Activated gamma-delta T cell treated with anti-CD3 and anti-CD28 coated beads, Interleukin-2, amount 50 U/mL, for 16 hours (primary cell): Measurements from ENCODE around the gene RDM1.

Experiments used
- DNase-seq: peaks from one replicate; pipeline ENCODE4 v3.0.0-alpha.2; 2020; ENCODE audit warnings: low read depth

RDM1 gene

DNA sequence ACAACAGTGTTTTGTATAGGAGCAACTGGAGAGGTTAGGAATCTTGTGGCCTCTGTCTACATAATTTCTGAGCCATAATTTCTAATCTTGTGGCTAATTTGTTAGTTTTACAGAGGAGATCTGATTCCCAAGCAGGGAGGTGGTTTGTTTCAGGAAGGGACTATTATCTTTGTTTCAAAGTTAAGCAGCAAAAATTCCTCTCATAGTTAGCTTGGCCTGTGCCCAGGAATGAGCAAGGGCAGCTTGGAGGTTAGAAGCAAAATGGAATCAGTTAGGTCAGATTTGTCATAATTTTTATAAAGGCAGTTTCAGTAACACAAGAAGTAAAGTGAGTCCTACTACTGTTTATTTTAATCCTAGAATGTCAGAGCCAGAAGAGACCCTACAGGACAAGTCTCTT lies 2.0 kb upstream of the RDM1 start:
- DNase-seq, result no peak

DNA sequence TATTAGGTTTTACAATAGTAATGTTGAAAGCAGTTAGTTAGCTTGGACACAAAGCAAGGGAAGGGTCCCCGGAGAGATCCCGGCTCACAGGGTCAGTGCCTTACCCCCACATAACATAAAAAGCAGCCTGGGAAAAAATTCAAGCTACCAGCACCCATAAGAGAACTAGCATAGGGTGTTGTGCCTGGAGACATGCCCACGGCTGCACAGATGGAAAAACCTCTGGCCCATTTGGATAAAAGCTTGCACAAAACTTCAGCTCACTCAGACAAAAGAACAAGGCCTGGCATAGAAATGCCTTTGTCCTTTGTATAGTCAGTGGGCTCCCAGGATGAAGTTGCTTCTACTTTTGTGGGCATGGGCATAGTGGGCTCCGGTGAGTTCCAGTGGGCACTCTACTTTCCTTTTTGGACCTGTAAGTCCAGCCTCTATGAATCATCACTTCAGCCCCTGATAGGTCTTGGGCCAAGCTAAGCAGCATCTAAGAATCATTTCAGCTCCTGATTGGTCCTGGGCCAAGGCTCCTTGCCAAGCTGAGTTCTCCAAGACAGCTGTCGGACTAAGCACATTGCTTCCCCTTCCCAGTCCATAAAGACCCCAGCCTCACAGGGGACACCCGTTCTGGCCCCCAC lies 1.3 kb upstream of the RDM1 start:
- DNase-seq, result no peak

DNA sequence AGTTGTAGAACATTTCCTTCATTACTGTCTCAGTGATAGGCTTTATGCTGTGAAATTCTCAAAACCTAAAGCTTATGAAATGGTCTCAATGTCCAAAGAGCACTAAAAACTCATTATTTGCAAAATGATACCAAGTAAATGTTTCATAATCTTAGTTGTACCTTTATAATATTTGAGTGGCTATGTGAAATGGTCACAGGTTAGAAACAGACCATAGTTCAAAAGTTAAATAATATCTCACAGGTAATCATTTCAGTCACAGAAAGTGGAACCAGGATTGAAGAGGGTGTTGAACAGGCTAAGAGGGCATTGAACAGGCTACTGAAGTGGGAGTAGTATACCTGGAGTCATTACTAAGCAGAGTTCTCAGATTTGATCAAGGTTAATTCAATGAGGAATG lies 2.9 kb downstream of the RDM1 start:
- no peak for DNase-seq

DNA sequence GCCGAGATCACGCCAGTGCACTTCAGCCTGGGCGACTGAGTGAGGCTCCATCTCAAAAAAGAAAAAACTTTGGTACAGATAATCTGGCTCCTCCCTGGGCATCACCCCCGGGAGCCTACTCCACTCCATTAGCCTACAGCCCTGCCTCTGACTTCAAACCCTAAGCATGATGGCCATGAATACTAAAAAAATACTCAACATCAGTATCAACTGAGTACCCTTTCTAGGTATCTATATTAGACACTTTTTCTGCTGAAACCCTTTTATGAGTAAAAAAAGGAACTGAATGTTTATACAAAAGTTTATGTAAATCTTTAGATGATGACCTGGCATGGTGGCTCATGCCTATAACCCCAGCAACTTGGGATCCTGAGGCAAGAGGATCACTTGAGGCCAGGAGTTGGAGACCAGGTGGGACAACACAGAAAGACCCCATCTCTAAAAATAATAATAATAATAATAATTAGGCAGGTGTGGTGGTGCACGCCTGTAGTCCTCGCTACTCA lies 6.9 kb downstream of the RDM1 start:
- no peak for DNase-seq

DNA sequence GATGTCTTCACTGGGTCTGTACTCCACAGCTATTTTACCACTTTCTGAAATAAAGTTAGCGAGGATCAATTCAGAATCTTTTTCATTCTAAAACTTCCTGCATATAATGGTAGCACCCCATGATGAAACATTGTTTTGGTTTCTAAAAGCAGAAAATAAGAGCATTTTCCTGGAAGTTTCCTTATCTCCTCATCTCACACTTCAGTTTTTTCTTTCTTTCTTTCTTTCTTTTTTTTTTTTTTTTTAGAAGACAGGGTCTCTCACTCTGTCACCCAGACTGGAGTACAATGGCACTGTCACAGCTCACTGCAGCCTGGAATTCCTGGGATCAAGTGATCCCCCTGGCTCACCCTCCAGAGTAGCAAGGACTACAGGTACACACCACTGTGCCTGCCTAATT lies 10.3 kb downstream of the RDM1 start:
- DNase-seq, result no peak

DNA sequence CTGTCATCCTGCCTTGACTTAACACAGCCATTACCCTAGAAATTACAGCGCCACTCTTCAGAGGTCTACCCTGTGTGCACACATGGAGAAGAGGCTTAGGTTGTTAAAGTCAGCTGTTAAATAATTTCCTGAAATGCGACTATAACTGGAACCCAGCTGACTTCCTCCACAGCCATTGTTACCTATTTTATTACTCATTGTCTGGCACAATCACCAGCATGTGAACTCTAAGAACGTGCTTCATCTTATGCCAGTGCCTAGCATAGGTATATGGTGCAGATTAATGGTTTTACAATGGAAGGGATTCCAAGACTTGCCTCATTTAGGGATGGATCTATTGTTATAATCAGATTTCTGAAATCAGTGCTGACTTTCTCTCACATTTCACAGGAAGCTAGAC lies 11.9 kb downstream of the RDM1 start:
- DNase-seq, result no peak

DNA sequence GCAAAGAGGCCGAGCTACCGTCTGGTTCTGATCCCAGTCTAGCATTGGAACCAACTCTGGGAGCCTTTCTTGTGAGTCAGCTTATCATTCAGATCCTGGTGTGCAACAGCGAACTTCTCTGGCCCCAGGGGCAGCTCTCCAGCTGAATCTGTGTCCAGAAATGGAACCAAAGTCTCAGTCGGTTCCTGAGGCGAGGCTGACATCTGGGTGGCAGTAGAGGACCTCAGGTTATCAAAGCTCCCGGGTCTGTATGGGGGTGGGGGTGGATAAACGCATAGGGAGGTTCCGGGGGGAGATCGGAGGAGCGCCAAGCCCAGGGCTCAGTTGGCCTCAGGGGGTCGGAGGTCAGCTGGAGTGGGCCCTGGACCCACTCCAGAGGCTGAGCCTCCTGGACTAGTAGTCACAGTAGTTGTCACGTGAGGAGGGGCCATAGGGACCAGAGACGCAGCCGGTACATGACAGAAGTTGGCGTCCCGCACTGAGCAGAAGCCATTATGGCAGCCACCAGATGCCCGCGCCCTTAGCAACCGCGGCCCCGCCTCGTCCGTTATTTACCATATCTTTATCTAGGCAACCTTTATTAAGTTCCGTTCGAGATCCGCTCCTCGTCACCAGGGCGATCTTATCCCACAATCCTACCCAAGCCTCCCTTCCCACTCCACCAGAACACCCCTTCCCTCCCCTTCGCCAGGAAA lies 12.9 kb downstream of the RDM1 start:
- DNase-seq, result no peak

DNA sequence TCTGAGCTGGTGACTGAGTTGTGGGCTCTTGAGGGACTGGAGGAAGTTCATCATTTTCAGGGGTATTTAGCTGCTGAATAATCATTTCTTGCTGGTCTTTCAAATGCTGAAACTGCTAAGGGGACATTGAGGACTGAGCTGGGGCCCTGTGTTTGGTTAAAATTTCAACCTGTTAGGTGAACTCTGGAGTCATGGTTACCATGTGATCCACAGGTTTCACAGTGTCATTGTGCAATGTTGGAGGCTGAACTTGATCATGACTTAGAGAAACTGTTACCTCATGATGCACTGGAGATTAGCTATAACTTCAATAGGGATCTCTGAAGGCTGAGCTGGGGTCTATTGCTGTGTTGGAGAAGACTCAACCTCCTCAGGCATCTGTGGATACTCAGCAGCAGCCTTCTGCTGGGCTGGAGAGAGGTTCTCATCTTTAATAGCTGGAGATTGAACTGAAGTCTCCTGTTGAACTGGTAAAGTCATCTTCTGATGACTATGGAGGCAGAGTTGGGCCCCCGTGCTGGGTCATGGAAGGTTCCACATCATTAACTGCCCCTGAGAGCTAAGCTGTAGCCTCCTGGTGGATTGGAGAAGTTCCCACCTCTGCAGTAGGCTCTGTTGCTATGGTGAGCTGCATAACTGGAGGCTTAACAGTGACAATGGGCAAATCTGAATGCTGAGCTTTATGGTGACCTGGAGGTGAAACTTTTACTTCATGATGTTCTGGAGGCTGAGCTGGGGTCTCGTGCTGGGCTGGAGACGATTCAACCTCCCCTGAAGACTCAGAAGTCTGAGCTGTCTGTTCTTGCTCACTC lies 15.2 kb downstream of the RDM1 start:
- no peak for DNase-seq

DNA sequence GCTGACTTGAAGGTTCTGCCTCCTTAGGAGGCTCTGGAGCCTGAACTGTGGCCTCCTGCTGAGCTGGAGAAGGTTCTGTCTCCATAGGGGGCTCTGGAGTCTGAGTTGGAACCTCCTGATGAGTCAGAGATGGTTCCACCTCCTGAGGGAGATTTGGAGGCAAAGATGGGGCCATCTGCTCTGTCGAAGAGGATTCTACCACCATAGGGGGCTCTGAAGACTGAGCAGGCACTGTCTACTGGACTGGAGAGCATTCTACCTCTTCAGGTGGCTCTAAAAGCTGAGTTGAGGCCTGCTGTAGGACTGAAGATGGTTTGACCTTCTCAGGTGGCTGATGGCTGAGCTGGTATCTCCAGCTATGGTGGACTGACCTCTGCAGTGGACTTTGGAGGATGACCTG lies 16.2 kb downstream of the RDM1 start:
- DNase-seq, result no peak

DNA sequence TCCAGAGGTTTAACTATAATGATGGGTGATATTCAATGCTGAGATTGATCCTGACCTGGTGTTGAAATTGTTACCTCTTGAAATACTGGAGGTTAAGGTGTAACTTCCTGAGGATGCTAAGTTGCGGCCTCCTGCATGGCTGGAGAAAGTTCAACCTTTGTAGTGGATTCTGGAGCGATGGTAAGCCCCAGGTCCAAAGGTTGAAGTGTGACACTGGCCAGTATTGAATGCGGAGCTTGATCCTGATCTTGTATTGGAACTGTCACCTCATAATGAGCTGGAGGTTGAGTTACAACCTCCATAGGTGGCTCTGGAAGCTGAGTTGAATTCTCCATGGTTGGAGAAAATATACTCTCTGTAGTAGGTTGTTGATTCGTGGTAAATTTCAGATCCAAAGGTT lies 17.0 kb downstream of the RDM1 start:
- no peak for DNase-seq

DNA sequence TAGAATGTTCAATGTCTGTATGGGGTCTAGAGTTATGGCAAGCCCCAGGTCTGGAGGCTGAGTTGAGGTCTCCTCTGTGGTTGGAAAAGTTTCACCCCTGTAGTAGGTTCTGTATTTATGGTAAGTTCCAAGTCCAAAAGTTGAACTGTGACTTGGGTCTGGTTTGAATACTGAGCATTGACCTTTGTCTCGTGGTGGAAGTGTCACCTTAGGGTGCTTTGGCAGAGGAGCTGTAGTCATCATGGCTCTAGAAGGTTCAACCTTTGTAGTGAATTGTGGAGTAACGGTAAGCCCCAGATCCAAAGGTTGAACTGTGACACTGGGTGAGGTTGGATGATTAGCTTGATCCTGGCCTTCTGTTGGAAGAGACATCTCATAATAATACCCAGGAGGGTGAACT lies 17.6 kb downstream of the RDM1 start:
- no peak for DNase-seq

DNA sequence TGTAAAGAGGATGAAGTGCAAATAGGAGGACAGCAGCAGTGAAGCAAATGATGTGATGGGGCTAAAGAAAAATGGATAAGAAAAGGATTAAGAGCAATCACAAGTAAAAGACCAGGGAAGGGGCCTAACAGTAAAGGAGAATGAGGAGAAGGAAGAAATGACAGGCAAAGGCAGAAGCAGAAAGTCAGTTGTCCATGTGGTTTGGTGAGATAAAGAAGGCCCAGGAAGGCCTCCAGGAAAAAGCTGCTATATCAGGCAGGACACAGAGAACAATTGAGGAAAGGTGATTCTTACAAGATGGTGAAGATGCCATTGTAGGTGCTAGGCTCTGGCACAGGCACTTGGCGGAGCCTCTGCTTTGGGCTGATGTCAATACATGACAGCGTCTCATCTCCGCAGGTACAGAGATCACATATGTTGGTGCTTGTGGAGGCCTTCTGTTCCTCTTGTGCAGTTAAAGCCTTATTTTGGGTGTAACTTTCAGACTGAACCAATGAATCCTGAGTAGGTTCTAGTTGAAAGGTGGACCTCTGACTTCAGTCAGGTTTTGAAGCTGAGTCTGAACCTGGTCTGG lies 18.1 kb downstream of the RDM1 start:
- DNase-seq, result no peak

DNA sequence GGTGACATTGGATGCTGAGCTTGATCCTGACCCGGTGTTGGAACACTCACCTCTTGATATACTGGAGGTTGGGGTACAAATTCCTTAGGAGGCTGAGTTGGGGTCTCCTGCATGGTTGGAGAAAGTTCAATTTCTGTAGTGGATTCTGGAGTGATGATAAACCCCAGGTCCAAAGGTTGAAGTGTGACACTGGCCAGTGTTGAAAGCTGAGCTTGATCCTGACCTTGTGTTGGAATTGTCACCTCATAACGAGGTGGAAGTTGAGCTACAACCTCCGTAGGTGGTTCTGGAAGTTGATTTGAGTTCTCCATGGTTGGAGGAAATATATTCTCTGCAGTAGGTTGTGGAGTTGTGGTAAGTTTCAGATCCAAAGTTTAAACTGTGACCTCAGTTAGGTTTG lies 21.2 kb downstream of the RDM1 start:
- no peak for DNase-seq

DNA sequence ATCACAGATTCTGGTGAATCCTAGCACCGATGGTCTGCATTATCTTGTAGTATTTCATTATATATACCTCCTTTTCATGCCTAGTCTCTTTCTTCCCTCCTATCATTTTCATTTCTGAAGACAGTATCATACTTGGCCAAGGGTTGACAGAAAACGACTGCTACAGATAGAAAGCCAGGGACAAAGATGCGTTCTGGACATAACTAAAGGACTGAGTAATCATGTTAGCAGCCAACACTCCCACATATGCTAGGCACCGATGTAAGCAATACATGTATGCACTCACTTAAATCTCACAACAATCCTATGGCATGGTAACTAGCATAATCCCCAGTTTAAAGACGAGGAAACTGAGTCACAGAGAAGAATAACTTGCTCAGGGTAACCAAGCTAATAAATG lies 22.9 kb downstream of the RDM1 start:
- no peak for DNase-seq

DNA sequence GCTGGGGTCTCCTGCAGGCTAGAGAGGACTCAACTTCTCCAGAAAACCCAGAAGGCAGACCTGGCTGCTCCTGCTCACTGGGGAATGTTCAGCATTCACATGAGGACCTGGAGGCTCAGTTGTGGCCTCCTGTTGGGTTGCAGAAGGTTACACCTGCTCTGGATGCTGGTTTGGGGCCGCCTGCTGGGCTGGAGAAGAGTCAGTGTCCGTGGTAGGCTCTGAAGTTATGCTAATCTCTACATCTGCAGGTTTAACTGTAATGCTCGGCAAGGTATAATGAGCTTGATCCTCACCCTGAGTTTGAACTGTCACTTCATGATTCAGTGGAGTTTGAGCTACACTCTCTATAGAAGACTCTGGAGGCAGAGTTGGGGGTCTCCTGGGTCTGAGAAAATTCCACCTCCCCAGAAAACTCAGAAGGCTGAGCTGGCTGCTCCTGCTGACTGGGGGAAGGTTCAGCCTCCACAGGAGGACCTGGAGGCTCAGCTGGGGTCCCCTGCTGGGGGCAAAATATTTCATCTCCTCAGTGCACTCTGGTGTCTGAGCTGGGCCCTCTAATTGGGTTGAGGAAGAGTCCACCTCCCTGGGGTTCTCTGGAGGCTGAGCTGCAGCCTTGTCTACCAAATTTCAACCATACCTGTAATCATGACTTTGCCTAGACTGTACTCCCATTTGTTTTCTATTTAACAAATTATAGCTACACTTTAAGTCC lies 23.5 kb downstream of the RDM1 start:
- no peak for DNase-seq

DNA sequence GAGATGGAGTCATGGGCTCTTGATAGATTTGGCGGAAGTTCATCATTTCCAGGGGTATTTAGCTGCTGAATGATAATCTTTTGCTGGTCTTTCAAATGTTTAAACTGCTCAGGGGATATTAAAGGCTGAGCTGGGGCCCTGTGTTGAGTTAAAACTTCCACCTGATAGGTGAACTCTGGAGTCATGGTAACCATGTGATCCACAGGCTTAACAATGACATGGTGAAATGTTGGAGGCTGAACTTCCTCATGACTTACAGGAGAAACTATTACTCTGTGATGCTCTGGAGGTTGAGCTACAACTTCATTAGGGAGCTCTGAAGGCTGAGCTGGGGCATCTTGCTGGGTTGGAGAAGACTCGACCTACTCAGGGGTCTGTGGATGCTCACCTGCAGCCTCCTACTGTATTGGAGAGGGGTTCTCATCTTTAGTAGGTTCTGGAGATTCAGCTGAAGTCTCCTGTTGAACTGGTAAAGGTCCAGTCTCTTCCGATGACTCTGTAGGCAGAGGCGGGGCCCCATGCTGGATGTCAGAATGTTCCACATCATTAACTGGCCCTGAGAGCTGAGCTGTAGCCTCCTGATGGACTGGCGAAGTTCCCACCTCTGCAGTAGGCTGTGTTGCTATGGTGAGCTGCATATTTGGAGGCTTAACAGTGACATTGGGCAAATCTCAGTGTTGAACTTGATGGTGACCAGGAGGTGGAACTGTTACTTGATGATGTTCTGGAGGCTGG lies 24.2 kb downstream of the RDM1 start:
- DNase-seq, result no peak

DNA sequence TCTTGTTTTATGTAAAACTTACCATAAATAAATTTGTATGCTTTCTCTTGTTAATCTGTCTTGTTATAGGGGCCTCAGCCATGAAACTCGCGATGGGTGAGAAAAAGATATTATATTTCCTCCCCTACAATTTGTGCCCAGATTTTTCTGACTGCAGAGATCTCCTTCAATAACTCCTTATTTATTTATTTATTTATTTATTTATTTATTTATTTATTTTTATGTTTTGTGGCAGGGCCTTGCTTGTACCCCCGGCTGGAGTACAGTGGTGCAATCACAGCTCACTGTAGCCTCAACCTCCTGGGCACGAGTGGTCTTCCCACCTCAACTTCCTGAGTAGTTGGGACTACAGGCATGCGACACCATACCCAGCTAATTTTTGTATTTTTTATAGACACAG lies 27.1 kb downstream of the RDM1 start:
- DNase-seq, result no peak

DNA sequence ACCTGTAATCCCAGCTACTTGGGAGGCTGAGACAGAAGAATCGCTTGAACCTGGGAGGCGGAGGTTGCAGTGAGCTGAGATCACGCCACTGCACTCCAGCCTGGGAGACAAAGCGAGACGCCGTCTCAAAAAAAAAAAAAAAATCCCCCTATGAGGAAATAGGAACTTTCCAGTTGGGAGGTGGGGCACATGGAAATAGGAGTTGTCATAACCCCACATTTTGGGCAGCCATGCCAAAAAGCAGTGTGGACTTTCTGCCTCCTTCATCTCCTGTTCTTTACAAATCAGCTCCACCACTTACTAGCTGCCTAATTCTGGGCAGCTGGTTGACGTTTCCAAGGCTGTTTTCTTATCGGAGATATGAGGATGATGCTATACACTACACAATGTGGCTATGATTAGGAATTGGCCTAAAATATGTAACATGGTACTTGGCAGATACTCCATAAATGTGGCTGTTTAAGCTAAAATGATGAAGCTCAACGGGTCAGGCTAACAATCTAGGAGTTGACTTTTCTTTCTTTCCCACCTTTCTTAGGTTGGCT lies 28.9 kb downstream of the RDM1 start:
- DNase-seq, result no peak

DNA sequence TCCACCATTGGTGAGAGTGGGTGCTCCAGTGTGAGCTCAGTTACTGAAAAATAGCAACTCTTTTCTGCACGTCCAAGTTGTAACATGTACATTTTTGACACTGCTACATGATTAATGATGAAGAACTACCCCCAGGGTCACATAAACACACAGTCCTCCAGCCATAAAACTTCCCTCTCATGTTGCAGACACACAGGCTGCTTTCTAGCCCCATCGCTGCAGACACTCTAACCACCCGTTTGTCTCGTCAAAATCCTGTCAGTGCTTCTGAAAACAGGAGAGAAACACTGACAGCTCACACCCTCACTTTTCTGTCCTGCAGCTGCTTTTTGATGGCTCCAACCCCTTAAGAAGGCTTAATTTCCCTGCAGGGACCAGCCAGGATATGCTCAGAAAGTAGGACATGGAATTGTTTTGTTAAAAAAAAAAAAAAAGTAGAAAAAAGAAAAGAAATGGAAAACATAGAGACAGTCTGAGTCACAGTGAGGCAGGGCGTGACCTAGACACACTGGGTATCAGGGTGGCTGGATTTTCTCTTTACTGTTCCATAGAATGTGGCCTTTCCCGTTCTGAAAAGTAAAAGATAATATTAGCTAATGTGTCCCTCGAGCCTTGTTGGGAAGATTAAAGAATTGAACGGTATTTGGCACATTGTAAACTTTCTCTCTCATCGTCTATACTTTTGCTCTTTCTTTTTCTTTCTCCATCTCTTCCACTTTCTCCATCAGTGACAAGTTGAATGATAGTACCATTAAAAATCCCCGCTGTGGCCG lies 29.7 kb downstream of the RDM1 start:
- DNase-seq, result no peak

DNA sequence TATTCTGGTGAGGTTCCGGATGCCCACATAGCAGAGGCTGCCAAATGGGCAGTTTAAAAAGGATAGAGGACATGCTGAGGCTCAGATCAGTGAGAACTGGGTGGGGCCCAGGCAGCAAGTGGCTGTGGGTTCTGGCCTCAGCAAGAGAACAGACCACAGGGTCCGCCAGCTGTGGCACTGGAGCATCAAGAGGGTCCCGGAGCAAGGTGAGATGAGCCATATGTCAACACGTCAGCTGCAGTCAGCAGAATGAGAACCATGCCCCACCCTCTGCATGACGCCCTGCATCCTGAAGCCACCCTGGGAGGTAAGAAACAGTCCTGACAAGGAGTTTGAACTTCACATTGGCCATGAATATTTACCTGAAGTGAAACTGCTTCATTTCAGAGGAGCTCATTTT lies 30.3 kb downstream of the RDM1 start:
- no peak for DNase-seq
